Stimulated activated CD8-positive, alpha-beta memory T cell treated with anti-CD3 and anti-CD28 coated beads, Interleukin-4, amount 100 ng/mL, for 48 hours (primary cell): Measurements from ENCODE around the gene BROX.
"Not testable (repeated sequence)": the region's sequence is repeated elsewhere in the genome, so short reads cannot be mapped to it uniquely, and the experiment has no call there.

Experiments
- DNase-seq: peaks from one replicate; pipeline ENCODE4 v3.0.0-alpha.2; 2020

Gene BROX

DNA sequence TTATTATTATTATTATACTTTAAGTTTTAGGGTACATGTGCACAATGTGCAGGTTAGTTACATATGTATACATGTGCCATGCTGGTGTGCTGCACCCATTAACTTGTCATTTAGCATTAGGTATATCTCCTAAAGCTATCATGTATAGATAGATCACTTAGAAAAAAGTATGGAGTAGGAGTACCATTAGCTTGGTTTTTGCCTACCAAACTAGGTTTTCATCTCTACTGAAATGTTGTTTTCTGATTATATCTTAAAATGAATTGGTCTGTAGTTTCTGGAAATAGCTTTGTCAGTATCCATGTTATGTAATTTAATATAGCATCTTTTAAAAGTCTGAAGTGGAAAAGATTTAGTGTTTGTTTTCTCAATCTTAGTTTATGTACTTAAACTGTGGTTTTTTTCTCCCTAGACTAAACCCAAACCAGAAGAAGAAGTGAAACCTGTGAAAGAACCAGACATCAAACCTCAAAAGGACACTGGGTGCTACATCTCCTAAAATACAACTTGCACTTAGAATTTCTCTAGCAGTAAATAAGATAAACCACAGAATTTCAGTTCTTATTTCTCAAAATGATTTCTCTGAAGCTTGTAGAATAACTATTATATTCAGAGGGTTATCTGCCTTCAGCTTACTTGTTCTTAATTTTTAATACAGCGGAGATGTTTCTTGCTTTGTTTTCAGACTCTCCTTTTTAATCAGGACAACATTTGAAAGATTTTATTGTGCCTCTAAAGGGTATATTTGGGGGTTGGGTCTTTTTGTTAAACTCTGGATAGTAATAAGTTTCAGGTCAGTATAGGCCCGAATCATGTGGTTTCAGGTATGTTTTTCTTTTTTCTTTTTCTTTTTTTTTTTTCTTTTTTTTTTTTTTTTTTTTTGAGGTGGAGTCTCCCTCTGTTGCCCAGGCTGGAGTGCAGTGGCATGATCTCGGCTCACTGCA lies 20.1 kb downstream of the BROX start:
- no peak for DNase-seq

DNA sequence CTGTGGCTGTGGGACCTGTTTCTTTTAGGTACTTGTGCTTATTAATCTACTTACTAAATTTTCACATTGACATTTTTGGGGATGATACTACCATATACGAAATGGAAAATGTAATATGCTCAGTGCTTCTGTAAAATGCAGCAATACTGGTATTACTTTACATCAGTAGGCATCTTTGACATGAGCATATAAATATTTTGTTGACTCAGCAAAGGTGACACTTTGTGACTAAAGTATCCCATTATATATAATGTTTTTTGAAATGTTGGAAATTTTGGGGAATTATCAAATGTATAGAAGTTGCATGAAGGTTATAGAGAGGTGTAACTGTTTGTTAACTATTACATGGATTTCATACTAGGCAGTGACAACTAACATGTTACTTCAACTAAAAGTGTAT lies 22.4 kb downstream of the BROX start:
- no peak for DNase-seq

DNA sequence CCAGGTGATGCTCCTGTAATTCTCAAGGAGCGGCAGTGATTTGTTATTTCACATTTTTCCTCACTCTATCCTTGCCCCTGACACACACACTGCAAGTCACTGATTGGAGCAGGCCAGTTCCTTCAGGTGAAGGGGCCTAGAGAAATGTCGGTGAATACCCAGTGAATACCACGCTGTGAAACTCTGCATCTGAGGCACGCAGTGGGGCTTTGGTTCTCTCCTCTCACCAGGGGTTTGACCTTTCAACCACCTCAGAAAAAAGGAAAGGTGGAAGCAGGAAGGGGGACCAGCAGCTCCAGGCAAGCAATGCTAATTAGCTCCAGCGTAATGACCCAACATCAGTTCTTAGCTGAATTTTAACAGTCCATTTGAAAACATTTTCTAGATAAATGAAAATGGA lies 24.1 kb downstream of the BROX start:
- DNase-seq, result no peak

DNA sequence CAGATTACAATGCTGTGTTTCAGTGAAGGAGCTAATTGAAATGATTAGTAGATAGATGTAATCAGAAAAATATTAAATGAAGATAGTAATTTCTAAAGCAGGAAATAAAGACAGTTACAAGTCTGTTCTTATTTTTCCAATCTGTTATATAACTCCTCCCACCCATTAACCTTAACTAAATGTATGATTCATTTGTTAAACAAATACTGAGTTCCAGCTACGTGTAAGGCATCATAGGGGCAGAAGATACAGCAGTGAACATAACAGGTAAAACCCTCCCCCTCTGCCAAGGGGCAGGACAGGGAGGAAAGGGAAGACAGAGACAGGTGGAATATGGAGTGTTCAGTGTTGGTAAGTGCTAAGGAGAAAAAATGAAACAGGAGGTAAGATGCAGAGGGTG lies 24.6 kb downstream of the BROX start, which contains the start of gene FAM177B:
Gene FAM177B, plus strand, starts transcription at position 231 of the 400 bp plus-strand sequence. CDS start 9,344 bp downstream, outside the sequence.
- no peak for DNase-seq

DNA sequence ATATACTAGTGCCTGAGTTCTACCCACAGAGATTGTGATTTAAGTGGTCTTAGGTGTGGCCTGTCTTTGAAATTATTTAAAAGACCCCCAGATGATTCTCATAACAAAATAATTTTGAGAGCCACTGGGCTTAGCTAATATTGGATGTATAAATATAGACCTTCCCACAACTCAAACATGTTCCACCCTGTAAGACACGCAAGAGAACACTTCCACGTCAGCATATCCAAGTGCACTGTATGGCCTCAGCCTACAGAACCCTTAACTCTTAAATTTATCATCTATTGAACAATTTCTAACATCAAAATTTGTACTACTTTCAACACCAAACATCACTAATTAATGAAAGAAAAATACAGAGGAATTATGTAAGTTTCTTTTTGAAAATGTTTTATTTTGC lies 27.1 kb downstream of the BROX start:
- DNase-seq, result no peak

DNA sequence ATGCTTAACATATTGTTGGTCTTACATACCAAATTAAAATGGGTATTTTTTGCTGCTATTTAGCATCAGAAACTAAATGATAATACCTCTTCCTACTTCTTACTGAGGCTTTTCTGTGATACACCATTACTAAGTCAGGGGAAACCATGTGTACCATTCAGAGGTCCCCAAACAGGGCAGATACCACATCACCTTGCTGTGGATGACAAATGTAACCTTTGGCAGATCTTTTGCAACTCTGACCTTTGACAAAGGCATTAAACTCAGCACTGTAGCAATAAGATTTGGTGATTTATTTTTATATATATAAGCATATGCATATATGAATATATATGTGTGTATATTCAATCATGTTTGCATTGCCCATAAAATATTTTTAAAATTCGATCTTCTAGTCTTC lies 27.6 kb downstream of the BROX start:
- no peak for DNase-seq

DNA sequence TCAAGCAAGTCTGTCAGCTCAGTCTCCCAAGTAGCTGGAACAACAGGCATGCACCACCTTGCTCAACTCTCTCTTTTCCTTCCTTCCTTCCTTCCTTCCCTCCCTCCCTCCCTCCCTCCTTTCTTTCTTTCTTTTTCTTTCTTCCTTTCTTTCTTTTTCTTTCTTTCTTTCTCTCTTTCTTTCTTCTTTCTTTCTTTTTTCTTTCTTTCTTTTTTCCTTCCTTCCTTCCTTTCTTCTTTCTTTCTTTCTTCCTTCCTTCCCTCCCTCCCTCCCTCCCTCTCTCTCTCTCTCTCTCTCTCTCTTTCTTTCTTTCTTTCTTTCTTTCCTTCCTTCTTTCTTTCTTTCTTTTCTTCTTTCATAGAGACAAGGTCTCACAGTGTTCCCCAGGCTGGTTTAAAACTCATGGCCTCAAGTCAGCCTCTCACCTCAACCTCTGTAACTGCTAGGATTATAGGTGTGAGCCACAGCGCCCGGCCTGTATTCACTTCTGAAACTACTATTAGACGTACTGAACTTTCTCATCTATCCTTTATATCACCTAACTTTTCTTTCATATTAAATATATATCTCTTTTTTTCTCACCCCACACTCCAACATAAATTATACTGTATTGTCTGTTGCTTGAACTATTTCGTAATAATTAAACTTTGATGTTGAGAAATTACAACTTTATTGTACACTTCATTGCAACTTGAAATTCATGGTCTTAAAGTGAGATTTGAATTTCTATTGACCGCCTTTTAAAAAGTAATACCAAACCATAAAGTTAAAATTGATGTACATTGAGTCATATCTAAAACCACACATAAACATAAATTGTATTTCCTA lies 29.5 kb downstream of the BROX start:
- DNase-seq, result not testable (repeated sequence)

DNA sequence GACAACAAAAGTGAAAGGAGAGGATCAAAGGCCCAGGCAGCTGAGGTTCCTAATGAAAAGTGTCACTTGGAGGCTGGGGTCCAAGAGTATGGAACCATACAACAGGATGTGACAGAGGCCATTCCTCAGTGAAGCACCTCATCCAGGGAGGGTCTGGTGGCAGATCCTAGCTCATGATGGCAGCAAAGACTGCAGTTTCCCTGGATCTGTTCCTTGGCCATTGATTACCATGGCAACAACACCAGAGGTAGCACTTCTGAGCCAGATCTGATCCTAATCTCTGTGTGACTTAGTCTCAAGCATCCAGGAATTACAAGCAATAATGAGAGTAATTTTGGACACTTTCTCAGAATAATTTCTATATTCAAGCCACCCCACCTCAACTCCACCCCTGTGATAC lies 37.6 kb downstream of the BROX start:
- DNase-seq, result no peak

DNA sequence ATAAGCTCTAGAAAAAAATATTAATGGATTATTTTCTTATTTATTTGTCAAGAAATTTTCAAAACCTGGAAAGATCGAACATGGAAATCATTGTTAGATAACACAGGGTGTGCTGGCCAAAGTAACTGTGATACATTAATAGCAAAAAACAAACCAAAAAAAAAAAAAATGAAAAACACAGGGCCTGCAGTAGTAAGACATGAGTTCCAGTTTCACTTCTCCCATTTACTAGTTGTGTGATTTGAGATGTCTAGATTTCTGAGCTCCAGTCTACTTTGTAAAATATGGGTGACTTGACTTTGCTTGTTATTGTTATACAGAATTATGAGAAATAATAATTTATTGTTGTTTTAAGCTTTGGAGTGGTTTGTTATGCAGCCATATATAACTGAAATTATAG lies 38.3 kb downstream of the BROX start:
- DNase-seq, result no peak

DNA sequence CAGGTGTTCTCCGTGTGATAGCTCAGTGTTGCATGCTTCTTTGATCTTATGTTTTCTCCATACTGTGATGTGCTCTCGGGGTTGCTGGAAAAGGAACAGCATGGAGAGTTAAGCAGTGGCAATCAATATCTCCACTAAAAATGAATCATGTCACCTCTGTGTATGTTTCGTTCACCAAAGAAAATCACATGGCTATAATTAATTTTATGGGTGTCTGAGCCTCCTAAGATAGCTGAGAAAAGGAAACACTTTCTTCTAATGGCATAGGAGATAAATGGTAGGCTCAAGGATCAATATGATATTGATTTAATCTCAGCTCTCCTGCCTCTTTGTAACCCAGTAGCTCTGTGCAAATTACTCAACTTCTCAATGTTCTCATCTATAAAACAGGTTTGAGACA lies 38.9 kb downstream of the BROX start:
- no peak for DNase-seq

DNA sequence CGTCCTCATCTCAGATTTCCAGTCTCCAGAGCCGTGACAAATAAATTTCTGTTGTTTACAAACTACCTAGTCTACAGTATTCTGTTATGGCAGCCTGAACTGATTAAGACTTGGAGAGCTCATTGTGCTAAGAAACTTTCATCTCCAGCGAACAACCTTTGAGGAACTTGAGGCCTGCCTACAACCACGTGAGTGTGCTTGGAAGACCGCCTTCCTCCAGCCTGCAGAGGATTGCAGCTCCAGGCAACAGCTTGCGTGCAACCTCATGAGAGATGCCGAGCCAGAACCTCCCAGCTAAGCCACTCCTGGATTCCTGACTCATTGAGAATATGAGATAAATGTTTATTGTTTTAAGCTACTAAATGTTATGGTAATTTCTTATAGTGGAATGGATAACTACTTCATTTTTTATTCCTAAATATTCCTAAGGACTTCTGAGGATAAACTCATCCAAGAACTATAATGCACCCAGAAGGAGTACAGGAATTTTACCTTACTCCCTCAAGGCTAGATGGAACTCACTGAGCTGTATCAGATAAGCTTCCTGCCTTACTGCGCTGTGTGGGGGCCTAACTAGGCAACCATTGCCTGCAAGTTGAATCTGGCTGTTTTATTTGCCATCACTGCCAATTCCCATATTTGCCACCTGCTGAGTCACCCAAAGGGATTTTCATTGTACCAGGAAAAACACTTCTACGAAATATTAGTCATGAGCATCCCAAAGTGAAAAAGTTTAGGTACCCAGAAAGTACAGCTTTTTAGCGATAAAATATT lies 42.2 kb downstream of the BROX start:
- no peak for DNase-seq

DNA sequence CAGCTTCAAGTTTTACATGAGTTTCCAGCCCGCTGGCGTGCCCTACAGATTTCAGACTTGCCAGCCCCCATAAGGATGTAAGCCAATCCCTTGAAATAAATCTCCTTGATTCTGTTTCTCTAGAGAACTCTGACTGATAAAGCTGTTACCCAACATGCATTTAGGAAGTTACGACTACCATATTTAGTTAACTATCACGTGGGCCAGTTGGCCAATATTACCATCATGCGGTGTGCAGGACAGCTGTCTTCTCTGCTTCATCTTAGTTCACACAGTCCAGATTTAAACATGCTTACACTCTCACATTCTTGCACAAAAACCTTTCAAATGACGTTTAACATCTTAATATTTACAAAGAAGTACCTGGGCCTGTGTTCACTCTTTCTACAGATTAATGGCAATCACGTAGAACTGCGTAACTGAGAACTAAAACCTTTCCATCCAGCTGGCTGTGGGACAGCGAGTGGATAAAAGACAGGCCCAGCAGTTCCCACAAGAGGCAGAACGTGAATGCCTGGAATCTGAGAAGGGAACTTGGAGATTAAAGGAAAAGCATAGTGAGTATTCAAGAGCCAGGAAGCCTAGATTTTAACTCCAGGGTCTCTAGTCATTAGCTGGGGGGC lies 45.4 kb downstream of the BROX start:
- DNase-seq, result no peak

DNA sequence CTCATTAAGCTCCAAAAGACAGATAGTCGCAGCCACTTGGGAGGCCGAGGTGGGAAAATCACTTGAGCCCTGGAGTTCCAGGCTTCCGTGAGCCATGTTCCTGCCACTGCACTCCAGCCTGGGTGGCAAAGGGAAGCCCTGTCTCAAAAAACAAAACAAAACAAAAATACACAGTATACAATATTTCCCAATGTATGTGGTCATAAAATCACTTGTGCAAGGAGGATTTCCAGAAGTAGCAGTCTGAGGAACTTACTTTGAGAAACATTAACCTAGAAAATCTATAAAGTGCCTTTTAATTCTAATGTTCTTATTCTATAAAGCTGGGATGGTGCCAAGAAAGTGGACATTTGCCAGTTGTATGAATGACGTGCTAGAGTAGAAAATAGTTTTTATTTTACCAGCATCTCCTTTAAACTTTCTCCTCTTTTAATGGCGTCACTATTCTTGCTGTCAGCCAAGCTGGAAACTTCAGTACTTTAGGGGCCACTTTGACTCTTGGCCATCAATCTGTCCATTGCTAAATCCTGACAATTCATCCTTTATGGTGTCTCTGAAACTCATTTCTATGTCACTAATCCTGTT lies 47.2 kb downstream of the BROX start:
- DNase-seq, result no peak

DNA sequence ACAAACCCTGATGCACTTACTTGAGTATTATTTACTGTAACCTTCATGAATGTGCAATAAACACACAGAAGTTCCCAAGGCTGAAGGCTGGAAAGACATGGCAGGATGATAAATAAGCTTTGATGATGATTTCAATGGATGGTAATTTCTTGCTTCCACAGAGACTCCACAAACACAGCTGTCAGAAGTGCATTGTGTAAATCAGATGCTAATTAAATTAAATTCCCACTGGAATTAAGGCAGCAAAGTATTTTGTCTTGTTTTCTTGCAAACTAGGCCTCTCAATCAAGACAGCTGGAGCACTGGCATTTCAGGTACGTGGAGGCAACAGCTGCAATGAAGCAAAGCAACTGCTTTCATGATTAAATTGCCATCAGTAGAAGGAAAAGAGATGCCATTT lies 48.7 kb downstream of the BROX start:
- DNase-seq, result no peak

DNA sequence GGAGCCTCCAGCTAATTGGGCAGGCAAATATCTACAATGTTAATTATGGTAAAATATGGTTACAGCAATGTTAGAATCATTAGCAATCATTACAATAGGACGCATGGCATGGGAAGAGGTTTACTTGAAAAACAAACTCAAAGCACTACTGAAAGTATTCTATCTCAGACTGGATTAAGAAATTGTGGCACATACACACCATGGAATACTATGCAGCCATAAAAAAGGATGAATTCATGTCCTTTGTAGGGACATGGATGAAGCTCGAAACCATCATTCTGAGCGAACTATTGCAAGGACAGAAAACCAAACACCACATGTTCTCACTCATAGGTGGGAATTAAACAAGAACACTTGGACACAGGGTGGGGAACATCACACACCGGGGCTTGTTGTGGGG lies 49.8 kb downstream of the BROX start:
- not testable (repeated sequence) for DNase-seq

DNA sequence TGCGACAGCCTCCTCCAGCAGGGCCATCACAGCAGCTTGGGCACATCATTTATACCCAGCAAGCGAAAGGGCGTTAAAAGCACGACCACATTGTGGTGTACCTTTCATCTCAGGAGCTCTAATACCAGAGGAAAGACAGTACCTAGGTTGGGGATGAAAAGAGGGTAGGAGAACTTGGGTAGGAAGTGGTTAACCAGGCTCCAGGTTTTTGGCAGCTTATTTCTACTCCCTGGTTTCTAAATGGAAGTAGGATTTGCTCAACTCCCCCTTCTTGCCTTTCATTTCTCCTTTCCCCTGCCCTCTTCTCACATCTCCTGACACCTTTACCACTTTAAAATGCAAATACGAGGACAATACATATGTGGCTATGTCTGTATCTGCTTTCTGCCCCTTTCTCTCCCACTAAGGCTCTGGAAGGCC lies 54.8 kb downstream of the BROX start:
- no peak for DNase-seq

DNA sequence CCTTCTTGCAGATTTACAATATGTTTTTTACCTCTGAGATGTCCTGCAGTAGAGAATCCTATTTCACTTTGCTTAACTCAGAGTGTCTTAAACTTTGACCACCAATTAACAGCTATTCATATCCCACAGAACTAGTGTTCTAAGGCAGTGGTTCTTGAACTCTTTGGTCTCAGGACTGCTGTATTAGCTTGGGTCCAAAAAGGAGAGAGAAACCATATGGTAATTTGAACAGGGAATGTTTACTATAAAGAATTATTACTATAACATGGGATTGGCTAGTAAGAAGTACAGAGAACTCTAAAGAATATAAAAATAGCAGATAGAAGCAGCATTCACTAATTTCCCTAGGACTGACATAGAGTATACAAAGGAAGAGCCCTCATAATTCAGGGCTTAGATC lies 56.2 kb downstream of the BROX start:
- DNase-seq, result no peak

DNA sequence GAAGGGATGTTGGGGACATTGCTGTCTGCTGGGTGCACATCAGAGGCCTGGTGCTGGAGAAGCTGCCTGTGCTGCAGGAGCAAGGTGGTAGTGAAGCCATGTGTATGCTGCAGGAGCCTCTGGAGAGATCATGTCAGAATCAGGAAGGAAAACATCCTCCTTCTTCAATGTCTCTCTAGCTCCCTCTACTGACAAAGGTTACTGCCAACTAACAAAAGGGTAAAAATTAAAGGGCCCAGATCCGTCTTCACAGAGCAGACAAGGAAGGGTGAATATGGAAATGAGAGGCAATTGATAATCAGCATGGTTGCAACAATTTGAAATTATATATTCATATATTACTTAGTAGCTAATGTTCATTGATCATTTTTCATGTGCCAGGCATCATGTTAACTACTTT lies 56.8 kb downstream of the BROX start:
- DNase-seq, result no peak

DNA sequence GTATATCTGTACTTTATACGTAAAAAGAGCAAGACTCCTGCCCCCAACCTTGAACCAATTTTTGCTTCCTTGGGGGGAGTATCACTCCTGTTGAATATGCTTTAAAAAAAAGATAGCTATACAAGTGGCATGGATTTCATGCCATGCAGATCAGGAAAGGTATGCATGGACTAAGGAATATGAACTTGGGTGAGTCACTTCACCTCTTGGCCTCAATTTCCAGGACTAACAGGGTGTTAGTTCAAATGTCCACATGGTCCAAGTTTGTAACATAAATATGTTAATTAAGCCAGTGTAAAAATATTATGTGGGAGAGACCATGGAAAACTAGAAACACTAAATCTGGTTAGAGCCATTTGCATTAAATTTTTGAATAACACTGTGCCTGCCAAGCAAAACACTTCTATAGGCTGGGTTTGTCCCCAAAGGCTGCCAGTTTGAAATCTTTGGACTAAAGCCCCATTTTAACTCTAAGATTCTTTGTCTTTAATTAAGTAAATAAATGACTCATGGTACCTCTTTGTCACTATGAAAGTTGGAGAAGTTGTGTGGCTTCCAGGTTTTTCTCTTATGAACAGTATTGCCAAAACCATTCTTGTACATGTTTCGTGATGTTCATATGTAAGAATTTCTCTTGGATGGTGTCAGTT lies 57.7 kb downstream of the BROX start:
- no peak for DNase-seq

DNA sequence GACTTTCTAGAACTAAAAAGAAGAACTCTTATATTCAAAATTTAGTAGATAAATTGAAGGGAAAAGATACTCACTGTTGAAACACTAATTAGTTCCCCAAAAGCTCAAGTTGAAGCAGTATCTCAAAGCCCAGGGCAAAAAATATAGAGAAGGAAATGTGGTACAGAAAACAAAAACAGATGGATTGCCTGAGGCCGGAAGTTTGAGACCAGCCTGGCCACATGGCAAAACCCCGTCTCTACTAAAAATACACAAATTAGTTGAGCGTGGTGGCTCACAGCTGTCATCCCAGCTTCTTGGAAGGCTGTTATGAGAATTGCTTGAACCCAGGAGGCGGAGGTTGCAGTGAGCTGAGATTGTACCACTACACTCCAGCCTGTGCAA lies 60.6 kb downstream of the BROX start:
- DNase-seq, result no peak

DNA sequence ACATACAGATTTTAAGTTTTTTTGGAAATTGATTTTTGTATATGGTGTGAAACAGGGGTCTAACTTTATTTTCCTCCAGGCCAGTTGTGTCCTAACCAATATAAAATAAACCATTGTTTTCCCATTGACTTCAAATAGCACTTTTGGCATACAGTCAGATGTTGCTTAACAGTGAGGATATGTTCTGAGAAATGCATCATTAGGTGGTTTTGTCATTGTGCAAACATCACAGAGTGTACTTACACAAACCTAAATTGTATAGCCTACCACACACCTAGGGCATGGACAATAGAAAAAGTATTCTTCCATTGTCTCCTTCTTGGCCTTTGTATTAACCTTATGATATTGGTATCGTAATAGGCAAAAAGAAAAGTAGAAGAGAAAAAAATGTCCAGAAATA lies 65.1 kb downstream of the BROX start:
- no peak for DNase-seq

DNA sequence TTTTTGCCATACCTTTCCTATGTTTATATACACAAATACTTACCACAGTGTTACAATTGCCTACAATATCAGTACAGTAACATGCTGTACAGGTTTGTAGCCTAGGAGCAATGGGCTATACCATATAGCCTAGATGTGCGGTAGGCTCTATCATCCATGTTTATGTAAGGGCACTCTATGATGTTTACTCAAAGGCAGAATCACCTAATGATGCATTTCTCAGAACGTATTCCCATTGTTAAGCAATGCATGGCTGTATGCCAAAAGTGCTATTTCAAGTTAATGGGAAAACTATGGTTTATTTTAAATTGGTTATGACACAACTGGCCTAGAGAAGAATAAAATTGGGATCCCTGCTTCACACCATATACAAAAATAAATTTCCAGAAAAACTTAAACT lies 65.6 kb downstream of the BROX start:
- no peak for DNase-seq
